Fibroblast of lung (primary cell): ENCODE measurements around the gene STOM. TPM values are rescaled to one million over a fixed set of nuclear protein-coding genes. Genes with fewer than 3 reads are reported as not detected.

ENCODE experiments used
- DNase-seq, 2 donors: peaks; one replicate each; pipeline versions ENCODE4 v3.0.0 to v3.0.0-alpha.2; 2010; ENCODE audit warnings: low read depth in 2 of 2
- H2AFZ ChIP-seq: 2 replicates; pipeline ENCODE4 v1.5.1; 2012; ENCODE audit warnings: low read length, control low read depth, inconsistent platforms
- H3K27ac ChIP-seq: 2 replicates; pipeline ENCODE4 v1.5.1; 2011; ENCODE audit warnings: low read length, control low read depth; ENCODE audit not compliant: insufficient read depth
- H3K27me3 ChIP-seq: 2 replicates; pipeline ENCODE4 v1.5.1; 2011; ENCODE audit warnings: mild to moderate bottlenecking, low read length; ENCODE audit not compliant: control insufficient read depth, insufficient read depth
- H3K36me3 ChIP-seq: 2 replicates; pipeline ENCODE4 v1.5.1; 2011; ENCODE audit warnings: low read length; ENCODE audit not compliant: control insufficient read depth, insufficient read depth
- H3K4me1 ChIP-seq: 2 replicates; pipeline ENCODE4 v1.5.1; 2011; ENCODE audit warnings: low read length; ENCODE audit not compliant: control insufficient read depth, insufficient read depth; ENCODE audit errors: extremely low read depth
- H3K4me2 ChIP-seq: 2 replicates; pipeline ENCODE4 v1.5.1; 2011; ENCODE audit warnings: low read length, control low read depth; ENCODE audit not compliant: insufficient read depth; ENCODE audit errors: extremely low read depth
- H3K4me3 ChIP-seq, 4 experiments: fragments of 200-600 bp in 1 of 4; sonication (generic) in 1 of 4; replicated peaks in 1 of 4; 2 replicates each; pipeline ENCODE4 v1.5.1; 2011 to 2016; ENCODE audit warnings: low read length in 4 of 4, low read depth in 3 of 4, mild to moderate bottlenecking in 3 of 4, control low read depth in 2 of 4, inconsistent platforms in 1 of 4, mixed read lengths in 1 of 4; ENCODE audit not compliant: insufficient read depth in 1 of 4; ENCODE audit errors: control extremely low read depth in 1 of 4
- H3K79me2 ChIP-seq: 2 replicates; pipeline ENCODE4 v1.5.1; 2012; ENCODE audit warnings: mild to moderate bottlenecking, low read length, inconsistent platforms; ENCODE audit not compliant: control insufficient read depth, insufficient read depth
- H3K9ac ChIP-seq: 2 replicates; pipeline ENCODE4 v1.5.1; 2011; ENCODE audit warnings: mild to moderate bottlenecking, low read length, control low read depth; ENCODE audit not compliant: insufficient read depth
- H3K9me3 ChIP-seq: 2 replicates; pipeline ENCODE4 v1.5.1; 2012; ENCODE audit warnings: low read depth, low read length; ENCODE audit not compliant: control insufficient read depth, insufficient read depth
- H4K20me1 ChIP-seq: 2 replicates; pipeline ENCODE4 v1.5.1; 2011; ENCODE audit warnings: low read length; ENCODE audit not compliant: control insufficient read depth, insufficient read depth; ENCODE audit errors: extremely low read depth
- EZH2 ChIP-seq: IDR thresholded peaks from 2 replicates; pipeline ENCODE4 v1.5.1; 2012; ENCODE audit warnings: low read length, control low read depth, mild to moderate bottlenecking; ENCODE audit errors: missing control alignments
- polyA plus RNA-seq, 2 donors: library from polyadenylated mRNA; depleted of rRNA in 1 of 2; stranded (reverse) in 1 of 2; unstranded in 1 of 2; fragments of >200 nt; gene quantifications; 2 replicates each; pipeline ENCODE4 v1.2.1, GENCODE V29; 2011 to 2012; ENCODE audit warnings: missing spikeins in 1 of 2
- total RNA-seq: library from RNA; depleted of rRNA; stranded (reverse); fragments of >200 nt; gene quantifications from 2 replicates; pipeline ENCODE4 v1.2.1, GENCODE V29; 2014
- TF ChIP-seq, protein P1 (sequence below), 2 donors: IDR thresholded peaks in 1 of 2; conservative IDR thresholded peaks in 1 of 2; 1 replicate in 1 of 2; 2 replicates in 1 of 2; pipeline ENCODE4 v1.5.1; 2011 to 2012; ENCODE audit warnings: low read length in 2 of 2, control low read depth in 1 of 2, inconsistent platforms in 1 of 2, low read depth in 1 of 2, mild to moderate bottlenecking in 1 of 2

The STOM gene
- total and polyA plus RNA-seq, 2 donors (not counting 1 experiment from before 2014, with no cell fraction given) = 248 to 536 TPM

- TF ChIP-seq EZH2 = no peak
- TF ChIP-seq, protein P1, sequence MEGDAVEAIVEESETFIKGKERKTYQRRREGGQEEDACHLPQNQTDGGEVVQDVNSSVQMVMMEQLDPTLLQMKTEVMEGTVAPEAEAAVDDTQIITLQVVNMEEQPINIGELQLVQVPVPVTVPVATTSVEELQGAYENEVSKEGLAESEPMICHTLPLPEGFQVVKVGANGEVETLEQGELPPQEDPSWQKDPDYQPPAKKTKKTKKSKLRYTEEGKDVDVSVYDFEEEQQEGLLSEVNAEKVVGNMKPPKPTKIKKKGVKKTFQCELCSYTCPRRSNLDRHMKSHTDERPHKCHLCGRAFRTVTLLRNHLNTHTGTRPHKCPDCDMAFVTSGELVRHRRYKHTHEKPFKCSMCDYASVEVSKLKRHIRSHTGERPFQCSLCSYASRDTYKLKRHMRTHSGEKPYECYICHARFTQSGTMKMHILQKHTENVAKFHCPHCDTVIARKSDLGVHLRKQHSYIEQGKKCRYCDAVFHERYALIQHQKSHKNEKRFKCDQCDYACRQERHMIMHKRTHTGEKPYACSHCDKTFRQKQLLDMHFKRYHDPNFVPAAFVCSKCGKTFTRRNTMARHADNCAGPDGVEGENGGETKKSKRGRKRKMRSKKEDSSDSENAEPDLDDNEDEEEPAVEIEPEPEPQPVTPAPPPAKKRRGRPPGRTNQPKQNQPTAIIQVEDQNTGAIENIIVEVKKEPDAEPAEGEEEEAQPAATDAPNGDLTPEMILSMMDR (conservative IDR thresholded peaks at IDR 0.05 in 1 of 2, IDR thresholded peaks at IDR 0.05 in 1 of 2; ENCODE audit: low read depth in 1 of 2, low read length in 2 of 2) = no peak
- peak overlapping the region; percentile 21 for H3K27ac ChIP-seq
- no peaks in the 10 kb centered on the region for H3K9me3 ChIP-seq
- no peak overlapping the region for H3K4me3 ChIP-seq
- peaks cover 52% of the 10 kb centered on the region for H3K4me1 ChIP-seq
- peaks cover 7% of the 10 kb centered on the region for H3K36me3 ChIP-seq
- H3K9ac ChIP-seq = no peak overlapping the region
- peaks cover 44% of the 10 kb centered on the region for H3K79me2 ChIP-seq
- H2AFZ ChIP-seq = no peak overlapping the region
- no peaks in the 10 kb centered on the region for H4K20me1 ChIP-seq
- no peak for DNase-seq
- H3K4me2 ChIP-seq = no peak overlapping the region
- no peaks in the 10 kb centered on the region for H3K27me3 ChIP-seq
These were observed 15.3 kb downstream of the STOM start for GRCh38 chr9:121354762-121355161.

- Histone ChIP-seq H3K27me3 (no peaks in the 10 kb centered on the region), H3K4me1 (peaks cover 53% of the 10 kb centered on the region), H3K79me2 (peaks cover 39% of the 10 kb centered on the region), H2AFZ (no peak overlapping the region), H3K4me2 (no peak overlapping the region), H3K9ac (no peak overlapping the region), H3K27ac (peak overlapping the region; percentile 21), H3K4me3 (no peak overlapping the region), H3K36me3 (peaks cover 8% of the 10 kb centered on the region), H3K9me3 (no peaks in the 10 kb centered on the region), H4K20me1 (no peaks in the 10 kb centered on the region)
- DNase-seq = no peak
- no peak for TF ChIP-seq EZH2
- TF ChIP-seq, protein P1 (conservative IDR thresholded peaks at IDR 0.05 in 1 of 2, IDR thresholded peaks at IDR 0.05 in 1 of 2; ENCODE audit: low read depth in 1 of 2, low read length in 2 of 2) = no peak
These were observed 15.9 kb downstream of the STOM start for GRCh38 chr9:121354141-121354540.

- no peak overlapping the region for H2AFZ ChIP-seq
- TF ChIP-seq, protein P1 (conservative IDR thresholded peaks at IDR 0.05 in 1 of 2, IDR thresholded peaks at IDR 0.05 in 1 of 2; ENCODE audit: low read depth in 1 of 2, low read length in 2 of 2) = no peak
- no peak for TF ChIP-seq EZH2
- DNase-seq = no peak
- peaks cover 32% of the 10 kb centered on the region for H3K79me2 ChIP-seq
- H3K4me3 ChIP-seq = no peak overlapping the region
- peaks cover 11% of the 10 kb centered on the region for H3K36me3 ChIP-seq
- H3K27me3 ChIP-seq = no peaks in the 10 kb centered on the region
- no peak overlapping the region for H3K4me2 ChIP-seq
- H3K9ac ChIP-seq = no peak overlapping the region
- H3K9me3 ChIP-seq = no peaks in the 10 kb centered on the region
- peak overlapping the region; percentile 21 for H3K27ac ChIP-seq
- no peaks in the 10 kb centered on the region for H4K20me1 ChIP-seq
- H3K4me1 ChIP-seq = peaks cover 54% of the 10 kb centered on the region
These were observed 16.6 kb downstream of the STOM start for GRCh38 chr9:121353241-121354061.
